K562 (cell line): Measurements from ENCODE around the gene LDLRAD3. TPM values are rescaled to one million over a fixed set of nuclear protein-coding genes. Genes with fewer than 3 reads are reported as not detected.

Experiments used
- ATAC-seq: fragments of 200-7000 bp; cut with Tn5 transposase; 3 replicates; pipeline ENCODE4 v1.9.1; 2020; ENCODE audit warnings: moderate library complexity
- BruUV-seq: library from RNA; stranded (reverse); fragments of 400-500 nt; replicated peaks from 2 replicates; lab custom pipeline; 2021; lab: Mats Ljungman, UMichigan
- CTCF ChIA-PET: fragments of 300-600 bp; formaldehyde crosslinking; extraction: SDS; loops from one replicate; lab custom pipeline; 2021; ENCODE audit warnings: low intra/inter-chr PET ratio; lab: Yijun Ruan, JAX
- POLR2A ChIA-PET: fragments of 300-600, 350-650 bp; sonication (Branson Sonifier 250); formaldehyde crosslinking; extraction: SDS; loops from one replicate; lab custom pipeline; 2021; ENCODE audit warnings: antibody characterized with exemption, inconsistent platforms; lab: Yijun Ruan, JAX
- DNase-seq, 4 experiments: peaks; one replicate each; pipeline versions ENCODE4 v3.0.0 to v3.0.0-alpha.2; 2011 to 2018; ENCODE audit warnings: low spot score in 3 of 4, mixed read lengths in 3 of 4; ENCODE audit errors: extremely low read depth in 1 of 4
- FAIRE-seq: peaks from 2 replicates; lab custom pipeline; 2011; peaks lifted over from hg19 to GRCh38; lab: Jason Lieb, UNC
- H2AFZ ChIP-seq: 2 replicates; pipeline ENCODE4 v1.6.0; 2011; ENCODE audit warnings: low read depth, low read length, control low read depth, inconsistent platforms
- H3K27ac ChIP-seq: fragments of 200-600 bp; 3 replicates; pipeline ENCODE4 v1.8.0; 2011; ENCODE audit warnings: low read depth, mild to moderate bottlenecking, control low read depth, inconsistent platforms, low read length, moderate library complexity, mixed read lengths; ENCODE audit errors: extremely low read depth
- H3K27me3 ChIP-seq, 2 experiments: fragments of 300-600 bp in 1 of 2; 2 replicates in 1 of 2; 3 replicates in 1 of 2; pipeline versions ENCODE4 v1.6.0 to v1.8.0; 2011; ENCODE audit warnings: inconsistent platforms in 2 of 2, low read length in 2 of 2, mild to moderate bottlenecking in 1 of 2, mixed read lengths in 1 of 2, moderate library complexity in 1 of 2; ENCODE audit not compliant: control insufficient read depth in 2 of 2, insufficient read depth in 2 of 2
- H3K36me3 ChIP-seq: fragments of 300-600 bp; 3 replicates; pipeline ENCODE4 v1.8.0; 2011; ENCODE audit warnings: mild to moderate bottlenecking, low read length, inconsistent platforms; ENCODE audit not compliant: control insufficient read depth, insufficient read depth
- H3K4me1 ChIP-seq, 2 experiments: fragments of 200-600 bp in 1 of 2; replicated peaks in 1 of 2; 2 replicates in 1 of 2; 3 replicates in 1 of 2; pipeline versions ENCODE4 v1.5.1 to v1.8.0; 2011; ENCODE audit warnings: inconsistent platforms in 2 of 2, low read length in 2 of 2, mild to moderate bottlenecking in 1 of 2, mixed read lengths in 1 of 2, moderate library complexity in 1 of 2; ENCODE audit not compliant: control insufficient read depth in 2 of 2, insufficient read depth in 2 of 2
- H3K4me2 ChIP-seq: 2 replicates; pipeline ENCODE4 v1.6.1; 2011; ENCODE audit warnings: low read length, control low read depth, inconsistent platforms, mixed read lengths; ENCODE audit not compliant: insufficient read depth
- H3K4me3 ChIP-seq: fragments of 200-600 bp; sonication (generic), shearing (Covaris generic); 2 replicates; pipeline ENCODE4 v1.5.1; 2016; ENCODE audit warnings: control low read depth, inconsistent platforms
- H3K79me2 ChIP-seq: fragments of 200-600 bp; 3 replicates; pipeline ENCODE4 v1.8.0; 2011; ENCODE audit warnings: low read length, inconsistent platforms; ENCODE audit not compliant: control insufficient read depth, insufficient read depth
- H3K9ac ChIP-seq, 2 experiments: 2 replicates each; pipeline versions ENCODE4 v1.6.0 to v1.6.1; 2011; ENCODE audit warnings: low read depth in 2 of 2, low read length in 2 of 2, control low read depth in 1 of 2, inconsistent platforms in 1 of 2, mild to moderate bottlenecking in 1 of 2, mixed read lengths in 1 of 2; ENCODE audit not compliant: insufficient read depth in 1 of 2
- H3K9me1 ChIP-seq: one replicate; pipeline ENCODE4 v1.6.0; 2011; ENCODE audit warnings: inconsistent platforms, mild to moderate bottlenecking, low read length, moderate library complexity; ENCODE audit not compliant: control insufficient read depth, insufficient read depth
- H3K9me3 ChIP-seq: replicated peaks from 2 replicates; pipeline ENCODE4 v1.5.1; 2011; ENCODE audit warnings: low read depth, low read length, inconsistent platforms; ENCODE audit not compliant: control insufficient read depth, insufficient read depth
- H4K20me1 ChIP-seq: replicated peaks from 2 replicates; pipeline ENCODE4 v1.6.1; 2011; ENCODE audit warnings: low read length, inconsistent platforms, mixed read lengths; ENCODE audit not compliant: control insufficient read depth, insufficient read depth
- ETV6 ChIP-seq, 3 experiments: fragments of 150-350 bp in 1 of 3; sonication (generic) in 1 of 3; formaldehyde crosslinking in 1 of 3; IDR thresholded peaks; 2 replicates each; pipeline versions ENCODE4 v1.6.1 to v1.8.0; 2014 to 2022; ENCODE audit warnings: borderline replicate concordance in 2 of 3, low read depth in 2 of 3, antibody characterized with exemption in 1 of 3, low read length in 1 of 3, mild to moderate bottlenecking in 1 of 3, missing genetic modification reagents in 1 of 3
- HNRNPL ChIP-seq: fragments of 200-400 bp; formaldehyde crosslinking; IDR thresholded peaks from 2 replicates; pipeline ENCODE4 v1.6.1; 2017; ENCODE audit warnings: low read depth, mild to moderate bottlenecking, low read length
- NEUROD1 ChIP-seq: fragments of 150-350 bp; IDR thresholded peaks from 2 replicates; pipeline ENCODE4 v1.6.1; 2014; ENCODE audit warnings: borderline replicate concordance, low read length, low read depth; ENCODE audit not compliant: partially characterized antibody
- PHF8 ChIP-seq: fragments of 200-600 bp; sonication (generic); IDR thresholded peaks from 2 replicates; pipeline ENCODE4 v1.6.1; 2012; ENCODE audit warnings: mixed run types, mild to moderate bottlenecking, inconsistent platforms, low read length, moderate library complexity, borderline replicate concordance
- RAD21 ChIP-seq, 2 experiments: fragments of 250-450 bp in 1 of 2; fragments of 450-650 bp in 1 of 2; sonication (Bioruptor Pico) in 1 of 2; formaldehyde crosslinking in 1 of 2; IDR thresholded peaks in 1 of 2; conservative IDR thresholded peaks in 1 of 2; 2 replicates each; pipeline versions ENCODE4 v1.4.0 to v1.8.0; 2020 to 2022; ENCODE audit warnings: mild to moderate bottlenecking in 2 of 2, moderate library complexity in 1 of 2
- SMAD1 ChIP-seq: fragments of 150-350 bp; IDR thresholded peaks from 2 replicates; pipeline ENCODE4 v1.6.1; 2014; ENCODE audit warnings: low read length, low read depth; ENCODE audit not compliant: partially characterized antibody
- TCF7L2 ChIP-seq: fragments of 150-350 bp; IDR thresholded peaks from 2 replicates; pipeline ENCODE4 v1.6.1; 2016; ENCODE audit warnings: low read depth, mild to moderate bottlenecking, low read length, moderate library complexity
- ZEB2 ChIP-seq: fragments of 450-650 bp; IDR thresholded peaks from 2 replicates; pipeline ENCODE4 v1.6.1; 2016
- ZNF695 ChIP-seq: fragments of 450-650 bp; formaldehyde crosslinking; IDR thresholded peaks from 2 replicates; pipeline ENCODE4 v1.4.0; 2020; ENCODE audit warnings: mild to moderate bottlenecking, moderate library complexity
- WGBS: fragments of 100-300 bp; shearing (Covaris generic); methylation state at CpG from one replicate; pipeline ENCODE4 v1.1.6; 2016; ENCODE audit warnings: low coverage, mixed read lengths; ENCODE audit not compliant: insufficient coverage; ENCODE audit errors: missing lambda C conversion rate; 5-methylcytosine and 5-hydroxymethylcytosine counted together
- in situ Hi-C: fragments of 300-500 bp; cut with MboI; formaldehyde crosslinking; loops from 4 replicates; pipeline ENCODE4 v1.15.0; 2018; ENCODE audit warnings: inconsistent platforms, mixed read lengths
- intact Hi-C: fragments of 100-400 bp; cut with micrococcal nuclease; formaldehyde crosslinking; loops from 2 replicates; pipeline ENCODE4 v1.14.2; 2022
- polyA plus RNA-seq, 8 experiments: library from polyadenylated mRNA; depleted of rRNA in 4 of 8; stranded (reverse) in 5 of 8; unstranded in 3 of 8; fragments of >200 nt; fragmentation: Nextera tagmentation in 2 of 8; fragmentation: Illumina TruSeq in 1 of 8; extraction: Ambion mirVana in 2 of 8; extraction: Trizol in 1 of 8; gene quantifications; 2 replicates each; pipeline versions ENCODE4 v1.2.1 to v1.2.3, GENCODE V29; 2011 to 2014; ENCODE audit warnings: inconsistent platforms in 1 of 8, missing spikeins in 1 of 8
- total RNA-seq, 7 experiments: library from RNA; depleted of rRNA in 6 of 7; stranded (reverse); fragments of >200 nt in 6 of 7; fragmentation: Illumina TruSeq in 2 of 7; extraction: Trizol in 2 of 7; gene quantifications; 2 replicates each; pipeline versions ENCODE4 v1.2.1 to v1.2.3, GENCODE V29; 2011 to 2021; ENCODE audit warnings: low replicate concordance in 1 of 7
- TF ChIP-seq, protein P1 (sequence below): sonication (generic); formaldehyde crosslinking; IDR thresholded peaks from 2 replicates; pipeline ENCODE4 v1.8.0; 2022; ENCODE audit warnings: mild to moderate bottlenecking, missing genetic modification reagents
- TF ChIP-seq, protein P2 (sequence below), 2 experiments: fragments of 450-650 bp; IDR thresholded peaks; 2 replicates each; pipeline ENCODE4 v1.6.1; 2018; ENCODE audit warnings: mild to moderate bottlenecking in 2 of 2, low read depth in 1 of 2; ENCODE audit not compliant: partially characterized antibody in 2 of 2
- TF ChIP-seq, protein P3 (sequence below): IDR thresholded peaks from 2 replicates; pipeline ENCODE4 v1.6.1; 2016; ENCODE audit warnings: missing genetic modification characterization, missing compliant biosample characterization
- TF ChIP-seq, protein P4 (sequence below), 2 experiments: fragments of 450-650 bp; IDR thresholded peaks; 2 replicates each; pipeline ENCODE4 v1.6.1; 2016

LDLRAD3 gene
- total and polyA plus RNA-seq, 9 of the 15 experiments (the other 6 are each of a cell fraction or from before 2014, with no cell fraction given) = 0.73 to 7.2 (median 3.5) TPM

- FAIRE-seq = no peak
- no peak overlapping the region for H3K4me3 ChIP-seq
- TF ChIP-seq, protein P1, sequence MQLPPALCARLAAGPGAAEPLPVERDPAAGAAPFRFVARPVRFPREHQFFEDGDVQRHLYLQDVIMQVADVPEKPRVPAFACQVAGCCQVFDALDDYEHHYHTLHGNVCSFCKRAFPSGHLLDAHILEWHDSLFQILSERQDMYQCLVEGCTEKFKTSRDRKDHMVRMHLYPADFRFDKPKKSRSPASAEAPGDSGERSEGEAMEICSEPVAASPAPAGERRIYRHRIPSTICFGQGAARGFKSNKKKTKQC (CRISPR knock-in tag) = no peak
- no peak for TF ChIP-seq NEUROD1
- TF ChIP-seq TCF7L2 = no peak
- no peak for TF ChIP-seq ETV6 (IDR thresholded peaks at IDR 0.05; ENCODE audit: borderline replicate concordance in 1 of 2, low read depth in 2 of 2, low read length in 1 of 2)
- no peak for TF ChIP-seq ETV6 (CRISPR knock-in tag; IDR thresholded peaks at IDR 0.05; ENCODE audit: borderline replicate concordance)
- TF ChIP-seq SMAD1 = no peak
- no peak for TF ChIP-seq HNRNPL
- TF ChIP-seq, protein P2, sequence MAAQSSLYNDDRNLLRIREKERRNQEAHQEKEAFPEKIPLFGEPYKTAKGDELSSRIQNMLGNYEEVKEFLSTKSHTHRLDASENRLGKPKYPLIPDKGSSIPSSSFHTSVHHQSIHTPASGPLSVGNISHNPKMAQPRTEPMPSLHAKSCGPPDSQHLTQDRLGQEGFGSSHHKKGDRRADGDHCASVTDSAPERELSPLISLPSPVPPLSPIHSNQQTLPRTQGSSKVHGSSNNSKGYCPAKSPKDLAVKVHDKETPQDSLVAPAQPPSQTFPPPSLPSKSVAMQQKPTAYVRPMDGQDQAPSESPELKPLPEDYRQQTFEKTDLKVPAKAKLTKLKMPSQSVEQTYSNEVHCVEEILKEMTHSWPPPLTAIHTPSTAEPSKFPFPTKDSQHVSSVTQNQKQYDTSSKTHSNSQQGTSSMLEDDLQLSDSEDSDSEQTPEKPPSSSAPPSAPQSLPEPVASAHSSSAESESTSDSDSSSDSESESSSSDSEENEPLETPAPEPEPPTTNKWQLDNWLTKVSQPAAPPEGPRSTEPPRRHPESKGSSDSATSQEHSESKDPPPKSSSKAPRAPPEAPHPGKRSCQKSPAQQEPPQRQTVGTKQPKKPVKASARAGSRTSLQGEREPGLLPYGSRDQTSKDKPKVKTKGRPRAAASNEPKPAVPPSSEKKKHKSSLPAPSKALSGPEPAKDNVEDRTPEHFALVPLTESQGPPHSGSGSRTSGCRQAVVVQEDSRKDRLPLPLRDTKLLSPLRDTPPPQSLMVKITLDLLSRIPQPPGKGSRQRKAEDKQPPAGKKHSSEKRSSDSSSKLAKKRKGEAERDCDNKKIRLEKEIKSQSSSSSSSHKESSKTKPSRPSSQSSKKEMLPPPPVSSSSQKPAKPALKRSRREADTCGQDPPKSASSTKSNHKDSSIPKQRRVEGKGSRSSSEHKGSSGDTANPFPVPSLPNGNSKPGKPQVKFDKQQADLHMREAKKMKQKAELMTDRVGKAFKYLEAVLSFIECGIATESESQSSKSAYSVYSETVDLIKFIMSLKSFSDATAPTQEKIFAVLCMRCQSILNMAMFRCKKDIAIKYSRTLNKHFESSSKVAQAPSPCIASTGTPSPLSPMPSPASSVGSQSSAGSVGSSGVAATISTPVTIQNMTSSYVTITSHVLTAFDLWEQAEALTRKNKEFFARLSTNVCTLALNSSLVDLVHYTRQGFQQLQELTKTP (IDR thresholded peaks at IDR 0.05; ENCODE audit: low read depth in 1 of 2, partially characterized antibody in 2 of 2) = no peak
- no peak for TF ChIP-seq PHF8
- TF ChIP-seq ZEB2 = no peak
- TF ChIP-seq, protein P3, sequence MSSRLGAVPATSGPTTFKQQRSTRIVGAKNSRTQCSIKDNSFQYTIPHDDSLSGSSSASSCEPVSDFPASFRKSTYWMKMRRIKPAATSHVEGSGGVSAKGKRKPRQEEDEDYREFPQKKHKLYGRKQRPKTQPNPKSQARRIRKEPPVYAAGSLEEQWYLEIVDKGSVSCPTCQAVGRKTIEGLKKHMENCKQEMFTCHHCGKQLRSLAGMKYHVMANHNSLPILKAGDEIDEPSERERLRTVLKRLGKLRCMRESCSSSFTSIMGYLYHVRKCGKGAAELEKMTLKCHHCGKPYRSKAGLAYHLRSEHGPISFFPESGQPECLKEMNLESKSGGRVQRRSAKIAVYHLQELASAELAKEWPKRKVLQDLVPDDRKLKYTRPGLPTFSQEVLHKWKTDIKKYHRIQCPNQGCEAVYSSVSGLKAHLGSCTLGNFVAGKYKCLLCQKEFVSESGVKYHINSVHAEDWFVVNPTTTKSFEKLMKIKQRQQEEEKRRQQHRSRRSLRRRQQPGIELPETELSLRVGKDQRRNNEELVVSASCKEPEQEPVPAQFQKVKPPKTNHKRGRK = no peak
- no peak for TF ChIP-seq ZNF695 (CRISPR knock-in tag)
- no peak for TF ChIP-seq RAD21 (CRISPR knock-in tag; conservative IDR thresholded peaks at IDR 0.05 in 1 of 2, IDR thresholded peaks at IDR 0.05 in 1 of 2)
- TF ChIP-seq, protein P4, sequence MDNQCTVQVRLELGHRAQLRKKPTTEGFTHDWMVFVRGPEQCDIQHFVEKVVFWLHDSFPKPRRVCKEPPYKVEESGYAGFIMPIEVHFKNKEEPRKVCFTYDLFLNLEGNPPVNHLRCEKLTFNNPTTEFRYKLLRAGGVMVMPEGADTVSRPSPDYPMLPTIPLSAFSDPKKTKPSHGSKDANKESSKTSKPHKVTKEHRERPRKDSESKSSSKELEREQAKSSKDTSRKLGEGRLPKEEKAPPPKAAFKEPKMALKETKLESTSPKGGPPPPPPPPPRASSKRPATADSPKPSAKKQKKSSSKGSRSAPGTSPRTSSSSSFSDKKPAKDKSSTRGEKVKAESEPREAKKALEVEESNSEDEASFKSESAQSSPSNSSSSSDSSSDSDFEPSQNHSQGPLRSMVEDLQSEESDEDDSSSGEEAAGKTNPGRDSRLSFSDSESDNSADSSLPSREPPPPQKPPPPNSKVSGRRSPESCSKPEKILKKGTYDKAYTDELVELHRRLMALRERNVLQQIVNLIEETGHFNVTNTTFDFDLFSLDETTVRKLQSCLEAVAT (IDR thresholded peaks at IDR 0.05) = no peak
Measured at GRCh38 chr11:36249246-36249645, 305.4 kb downstream of the LDLRAD3 start.

More at GRCh38 chr11:36249246-36249645, 305.4 kb downstream of the LDLRAD3 start:
- intact Hi-C loops (no loop called here), in situ Hi-C loops (no loop called here)
- no peaks in the 10 kb centered on the region for H3K36me3 ChIP-seq
- H3K4me1 ChIP-seq = no peaks in the 10 kb centered on the region
- no peaks in the 10 kb centered on the region for H3K9me3 ChIP-seq
- ATAC-seq = no peak
- no peaks in the 10 kb centered on the region for H3K9me1 ChIP-seq
- H3K4me2 ChIP-seq = no peak overlapping the region
- POLR2A ChIA-PET = interaction anchor here (1.1 kb wide), 1 partner anchor 9 kb away, joined by 4 read pairs; no protein-coding TSS in a partner anchor
- no peaks in the 10 kb centered on the region for H3K79me2 ChIP-seq
- H2AFZ ChIP-seq = no peak overlapping the region
- H3K27me3 ChIP-seq = 0 out of 5 replicates have a peak, but pooled peaks cover 0 to 2% of the 10 kb centered on the region in 2 experiments
- H4K20me1 ChIP-seq = no peaks in the 10 kb centered on the region; the same call in 1 of the 2 replicates
- no TSS peak for BruUV-seq
- DNase-seq = no peak
- CTCF ChIA-PET = no interaction called here
- WGBS = 0% methylated on average over 2 of the region's 2 CpGs
- H3K27ac ChIP-seq = no peak overlapping the region
- no peak overlapping the region for H3K9ac ChIP-seq
